GM11168 (cell line): Measurements from ENCODE around the gene SLIT2.

Source experiments
- in situ Hi-C: fragments of 300-500 bp; cut with MboI; formaldehyde crosslinking; loops from one replicate; pipeline ENCODE4 v1.12.0; 2022; ENCODE audit warnings: low sequenced_read_pairs; ENCODE audit not compliant: unreplicated experiment

Gene SLIT2, protein sequence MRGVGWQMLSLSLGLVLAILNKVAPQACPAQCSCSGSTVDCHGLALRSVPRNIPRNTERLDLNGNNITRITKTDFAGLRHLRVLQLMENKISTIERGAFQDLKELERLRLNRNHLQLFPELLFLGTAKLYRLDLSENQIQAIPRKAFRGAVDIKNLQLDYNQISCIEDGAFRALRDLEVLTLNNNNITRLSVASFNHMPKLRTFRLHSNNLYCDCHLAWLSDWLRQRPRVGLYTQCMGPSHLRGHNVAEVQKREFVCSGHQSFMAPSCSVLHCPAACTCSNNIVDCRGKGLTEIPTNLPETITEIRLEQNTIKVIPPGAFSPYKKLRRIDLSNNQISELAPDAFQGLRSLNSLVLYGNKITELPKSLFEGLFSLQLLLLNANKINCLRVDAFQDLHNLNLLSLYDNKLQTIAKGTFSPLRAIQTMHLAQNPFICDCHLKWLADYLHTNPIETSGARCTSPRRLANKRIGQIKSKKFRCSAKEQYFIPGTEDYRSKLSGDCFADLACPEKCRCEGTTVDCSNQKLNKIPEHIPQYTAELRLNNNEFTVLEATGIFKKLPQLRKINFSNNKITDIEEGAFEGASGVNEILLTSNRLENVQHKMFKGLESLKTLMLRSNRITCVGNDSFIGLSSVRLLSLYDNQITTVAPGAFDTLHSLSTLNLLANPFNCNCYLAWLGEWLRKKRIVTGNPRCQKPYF (N-terminal part only)

DNA sequence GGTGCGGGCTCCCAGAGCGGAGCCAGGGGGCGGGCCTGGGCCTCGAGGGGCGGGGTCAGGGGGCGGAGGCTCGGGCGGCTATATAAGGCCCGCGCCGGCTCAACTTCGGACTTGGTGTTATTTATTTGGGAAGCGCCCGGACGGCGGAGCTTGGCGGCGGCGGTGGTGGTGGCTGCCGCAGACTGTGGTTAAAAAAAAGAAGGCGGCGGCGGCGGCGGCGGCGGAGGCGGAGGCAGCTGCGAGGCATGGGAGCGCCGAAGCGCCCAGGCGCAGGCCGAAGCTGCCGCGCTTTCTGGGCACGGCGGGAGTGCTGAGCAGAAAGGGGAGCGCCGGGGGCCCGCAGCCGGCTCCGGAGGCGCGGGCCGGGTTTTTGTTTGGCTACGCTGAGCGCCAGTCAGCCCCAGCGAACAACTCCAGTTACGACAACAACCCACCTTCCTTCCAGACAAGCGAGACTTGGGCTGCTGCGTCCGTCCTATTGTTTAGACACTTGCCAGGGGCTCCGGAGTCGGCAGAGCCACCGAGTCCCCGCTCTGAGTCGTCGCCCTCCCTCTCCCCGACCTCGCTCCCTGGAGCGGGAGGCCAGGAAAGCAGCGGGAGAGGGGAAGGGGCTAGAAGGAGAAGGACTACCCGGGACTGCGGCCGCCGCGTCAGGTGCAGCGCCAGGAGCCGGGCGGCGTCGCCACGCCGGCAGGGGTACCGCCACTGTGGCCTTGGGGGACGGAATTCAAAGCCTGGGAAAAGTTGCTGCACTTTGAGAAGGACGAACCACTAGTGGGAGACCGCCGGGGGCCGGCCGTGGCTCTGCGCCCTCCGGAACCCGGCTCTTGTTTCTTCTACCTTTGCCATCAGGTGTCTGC is at the start of gene SLIT2:
SLIT2 (plus strand) TSS at position 110 of the 860 bp plus-strand sequence. CDS start 1,911 bp downstream, outside the sequence.
- in situ Hi-C loops: no loop called here

DNA sequence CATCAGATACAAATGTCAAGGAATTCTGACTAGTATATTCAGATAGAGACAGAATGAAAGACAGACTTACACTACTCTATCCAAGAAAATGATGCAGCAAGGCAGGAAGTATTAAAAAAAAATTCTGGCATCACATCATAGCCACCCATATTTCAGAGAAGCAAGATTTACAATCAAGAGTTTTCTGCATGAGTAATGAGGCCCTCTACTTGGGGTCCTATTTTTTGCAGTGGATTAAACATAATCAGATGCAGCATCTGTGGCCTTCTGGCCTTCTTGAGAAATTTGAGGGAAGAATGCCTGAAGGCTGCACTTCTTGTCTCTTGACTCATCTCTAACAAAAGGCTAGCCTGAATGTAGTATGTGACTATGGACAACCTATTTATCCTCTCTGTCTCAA is 48.2 kb upstream of the SLIT2 start:
- in situ Hi-C loops: no loop called here

DNA sequence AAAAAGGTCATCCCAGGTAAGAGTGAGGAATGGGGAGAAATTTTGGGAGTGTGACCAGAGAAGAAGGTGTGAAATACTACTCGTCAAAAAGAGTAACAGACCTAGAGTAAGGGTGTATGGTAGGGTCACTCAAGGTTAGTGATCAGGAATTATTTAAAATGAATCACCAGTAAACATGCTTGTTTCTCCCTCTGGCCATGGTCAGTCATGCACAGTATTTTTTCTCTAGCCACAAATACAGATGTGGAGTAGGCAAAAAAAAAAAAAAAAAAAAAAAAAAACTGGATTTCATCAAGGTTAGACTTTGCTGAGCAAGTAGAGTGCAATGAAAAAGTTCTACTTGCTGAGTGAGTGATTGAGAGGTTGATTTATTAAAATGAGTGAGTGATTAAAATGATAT is 34.2 kb upstream of the SLIT2 start:
- in situ Hi-C loops: no loop called here

DNA sequence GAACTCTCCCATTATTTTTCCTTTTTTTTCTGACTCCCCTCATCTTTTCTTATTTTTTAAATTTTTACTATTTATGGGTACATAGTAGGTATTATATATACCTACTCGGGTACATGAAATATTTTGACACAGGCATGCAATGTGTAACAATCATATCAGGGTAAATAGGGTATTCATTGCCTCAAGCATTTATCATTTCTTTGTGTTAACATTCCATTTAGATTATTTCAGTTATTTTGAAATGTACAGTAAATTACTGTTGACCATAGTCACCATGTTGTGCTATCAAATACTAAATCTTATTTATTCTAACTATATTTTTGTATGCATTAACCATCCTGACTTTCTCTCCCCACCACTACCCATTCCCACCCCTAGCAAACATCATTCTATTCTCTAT is 33.8 kb upstream of the SLIT2 start:
- in situ Hi-C loops: no loop called here

DNA sequence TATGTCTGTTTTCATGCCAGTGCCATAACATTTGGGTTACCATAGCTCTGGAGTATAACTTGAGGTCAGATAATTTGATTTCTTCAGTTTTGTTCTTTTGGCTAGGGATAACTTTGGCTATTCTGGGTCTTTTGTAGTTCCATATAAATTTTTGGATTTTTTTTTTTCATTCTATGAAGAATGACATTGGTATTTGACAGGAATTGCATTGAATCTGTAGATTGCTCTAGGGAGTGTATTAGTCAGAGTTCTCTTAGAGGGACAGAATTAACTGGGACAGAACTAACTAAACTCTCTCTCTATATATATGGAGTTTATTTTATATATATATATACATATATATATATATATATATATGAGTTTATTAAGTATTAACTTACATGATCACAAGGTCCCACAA is 32.2 kb upstream of the SLIT2 start:
- in situ Hi-C loops: no loop called here

DNA sequence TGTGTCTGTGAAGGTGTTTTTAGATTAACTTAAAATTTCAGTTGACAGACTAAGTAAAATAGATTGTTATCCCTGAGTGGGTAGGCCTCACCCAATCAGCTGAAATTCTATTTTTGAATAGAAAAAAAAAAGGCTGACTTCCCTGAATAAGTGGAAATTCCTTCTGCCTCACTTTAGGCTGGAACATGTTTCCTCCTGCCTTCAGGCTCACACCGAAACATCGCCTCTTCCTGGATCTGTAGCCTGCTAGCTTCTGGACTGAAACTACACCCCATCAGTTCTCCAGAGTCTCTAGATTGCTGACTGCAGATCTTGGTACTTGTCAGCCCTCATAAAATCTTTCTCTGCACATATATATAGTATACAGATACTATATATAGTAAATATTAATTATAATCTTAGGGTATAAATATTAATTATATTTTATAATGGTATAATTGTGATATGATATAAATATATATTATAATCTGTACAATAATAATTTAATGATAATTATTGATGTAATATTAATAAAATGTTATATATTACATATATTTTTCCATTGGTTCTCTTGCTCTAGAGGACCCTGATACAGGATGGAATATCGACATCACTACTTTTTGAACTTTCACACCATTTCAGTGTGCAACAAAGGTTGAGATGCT is 13.7 kb upstream of the SLIT2 start:
- in situ Hi-C loops: no loop called here

DNA sequence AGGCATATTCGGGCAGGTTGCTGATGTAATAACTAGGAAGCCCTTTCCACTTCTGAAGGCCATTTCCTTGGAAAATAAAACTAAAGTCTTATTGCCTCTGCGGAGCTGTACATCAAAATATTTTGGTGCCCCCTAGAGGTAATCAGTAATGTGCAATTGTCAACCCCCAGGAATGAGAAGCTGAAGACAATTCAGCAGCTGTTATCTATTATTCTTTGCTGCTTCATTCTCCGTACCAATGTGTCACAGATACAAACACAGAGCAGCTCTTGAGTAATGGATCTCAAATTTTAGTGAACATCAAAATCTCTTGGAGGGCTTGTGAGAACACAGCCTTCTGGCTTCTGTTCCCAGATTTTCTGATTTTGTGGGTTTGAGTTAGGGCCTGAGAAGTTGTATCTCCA is 3.5 kb upstream of the SLIT2 start:
- in situ Hi-C loops: no loop called here

DNA sequence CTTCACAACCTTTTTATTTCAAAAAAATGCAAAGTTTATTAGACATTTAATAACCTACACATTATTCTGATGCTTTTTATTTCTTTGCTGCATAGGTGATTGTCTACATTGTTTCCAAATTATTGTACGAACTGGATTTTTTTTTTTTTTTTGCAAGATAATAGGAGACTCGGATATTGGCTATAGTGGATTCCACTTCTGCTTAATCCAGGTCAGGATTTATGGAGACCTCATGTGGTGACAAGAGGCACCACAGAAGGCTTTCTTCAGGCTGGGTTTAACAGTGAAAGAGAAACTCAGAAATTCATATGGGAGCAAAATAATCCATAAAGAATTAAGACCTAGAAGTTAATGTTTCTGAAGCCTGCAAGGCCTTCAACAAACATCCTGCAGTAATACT is 2.4 kb upstream of the SLIT2 start:
- in situ Hi-C loops: no loop called here

DNA sequence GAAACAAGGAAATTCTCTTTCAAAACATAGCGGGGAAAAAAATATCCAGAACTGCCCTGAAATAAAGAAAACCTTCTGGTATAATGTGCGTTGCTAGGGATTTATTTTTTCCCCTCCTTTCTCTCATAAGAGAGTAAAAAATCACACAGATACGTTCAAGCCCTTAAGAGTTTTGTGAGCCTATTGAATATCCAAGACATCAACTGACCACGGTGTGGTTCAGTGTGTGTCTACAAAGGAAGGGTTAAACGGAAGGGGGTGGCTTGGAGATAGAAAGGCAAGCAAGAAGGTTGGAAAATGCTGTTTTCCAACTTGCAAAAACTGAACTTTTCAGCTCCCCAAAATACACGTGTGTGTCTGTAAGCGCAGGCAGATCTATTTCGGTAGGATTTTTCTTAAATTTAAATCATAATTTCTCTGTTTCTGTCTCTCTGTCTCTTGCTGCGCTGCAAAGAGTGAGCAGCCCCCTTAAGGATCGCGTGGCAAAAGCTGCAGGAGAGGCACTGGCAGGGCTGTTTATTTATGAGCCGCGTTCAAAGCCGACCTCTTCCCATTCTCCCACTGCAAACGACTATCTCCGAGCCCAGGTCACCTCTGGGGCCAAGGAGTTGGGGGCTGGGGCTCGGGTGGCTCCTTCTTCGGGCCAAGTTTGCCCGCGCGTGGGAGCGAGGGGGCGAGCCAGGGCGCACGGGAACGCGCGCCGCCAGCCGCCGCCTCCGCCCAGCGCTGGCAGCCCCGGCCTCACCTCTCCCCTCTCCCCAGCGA is 492 bp upstream of the SLIT2 start:
- in situ Hi-C loops: no loop called here

DNA sequence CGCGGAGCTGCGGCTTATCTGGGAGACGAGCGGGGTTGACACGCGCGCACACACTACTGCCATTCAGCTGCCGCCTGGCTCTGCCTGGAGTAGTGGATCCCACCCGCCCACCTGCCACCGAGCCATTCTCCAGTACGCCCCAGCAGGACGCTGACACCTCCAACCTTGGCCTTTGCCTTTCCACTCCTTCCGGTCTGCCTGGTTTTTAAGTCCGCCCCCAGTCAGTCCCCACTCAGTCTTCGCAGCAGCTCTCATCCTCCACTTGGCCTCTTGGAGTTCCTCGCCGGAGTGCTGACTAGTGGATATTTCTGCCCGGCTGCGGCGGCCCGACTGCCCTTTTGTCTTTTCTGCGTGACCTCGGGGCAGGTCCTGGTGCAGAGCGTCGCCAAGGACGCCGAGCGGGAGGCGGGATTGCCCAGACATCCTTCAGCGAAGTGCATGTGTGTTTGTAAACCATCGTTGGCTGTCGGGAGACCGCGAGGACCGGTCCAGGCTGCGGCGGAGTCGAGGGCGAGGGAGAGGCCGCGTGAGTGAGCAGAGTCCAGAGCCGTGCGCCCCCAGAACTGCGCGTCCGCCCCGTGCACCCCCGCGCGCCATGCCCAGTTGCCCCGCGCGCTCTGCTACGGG is 1.1 kb downstream of the SLIT2 start:
- in situ Hi-C loops: no loop called here

DNA sequence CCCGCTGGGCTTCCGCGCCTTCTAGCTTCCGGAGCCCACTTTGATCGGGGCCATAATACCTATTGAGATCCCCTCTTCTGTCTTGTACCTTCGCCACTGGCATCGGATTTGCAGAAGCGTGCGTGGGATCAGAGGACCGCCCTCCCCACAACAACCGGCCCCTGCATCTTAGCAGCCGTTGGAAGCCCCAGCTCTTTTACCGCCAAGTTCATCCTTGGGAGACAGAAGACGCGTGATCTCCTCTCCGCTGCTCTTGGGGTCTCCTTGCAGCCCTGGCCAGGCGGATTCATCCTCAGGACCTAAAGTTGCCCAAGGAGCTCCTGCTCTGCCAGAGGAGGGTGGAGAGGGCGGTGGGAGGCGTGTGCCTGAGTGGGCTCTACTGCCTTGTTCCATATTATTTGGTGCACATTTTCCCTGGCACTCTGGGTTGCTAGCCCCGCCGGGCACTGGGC is 1.6 kb downstream of the SLIT2 start:
- in situ Hi-C loops: no loop called here

DNA sequence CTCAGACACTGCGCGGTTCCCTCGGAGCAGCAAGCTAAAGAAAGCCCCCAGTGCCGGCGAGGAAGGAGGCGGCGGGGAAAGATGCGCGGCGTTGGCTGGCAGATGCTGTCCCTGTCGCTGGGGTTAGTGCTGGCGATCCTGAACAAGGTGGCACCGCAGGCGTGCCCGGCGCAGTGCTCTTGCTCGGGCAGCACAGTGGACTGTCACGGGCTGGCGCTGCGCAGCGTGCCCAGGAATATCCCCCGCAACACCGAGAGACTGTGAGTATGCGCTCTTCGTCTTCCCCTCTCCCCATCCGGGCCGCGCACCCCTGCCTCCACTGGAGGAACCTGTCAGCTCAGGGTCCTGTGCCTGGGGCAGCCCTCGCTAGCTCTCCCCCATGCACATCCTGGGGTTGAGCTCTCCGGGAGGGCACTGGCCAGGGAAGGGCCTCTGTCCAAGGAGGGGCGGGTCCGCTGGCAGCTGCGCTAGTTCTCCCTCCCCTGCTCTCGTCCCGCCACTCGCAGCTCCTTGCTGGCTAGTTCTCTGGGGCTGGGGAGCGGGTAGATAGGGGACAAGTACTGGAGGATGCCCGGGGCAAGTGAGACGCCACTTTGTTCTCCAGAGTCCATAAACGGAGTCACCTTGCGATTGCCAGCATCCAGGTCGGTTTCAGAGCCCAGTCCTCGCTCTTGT is 2.2 kb downstream of the SLIT2 start:
- in situ Hi-C loops: no loop called here

DNA sequence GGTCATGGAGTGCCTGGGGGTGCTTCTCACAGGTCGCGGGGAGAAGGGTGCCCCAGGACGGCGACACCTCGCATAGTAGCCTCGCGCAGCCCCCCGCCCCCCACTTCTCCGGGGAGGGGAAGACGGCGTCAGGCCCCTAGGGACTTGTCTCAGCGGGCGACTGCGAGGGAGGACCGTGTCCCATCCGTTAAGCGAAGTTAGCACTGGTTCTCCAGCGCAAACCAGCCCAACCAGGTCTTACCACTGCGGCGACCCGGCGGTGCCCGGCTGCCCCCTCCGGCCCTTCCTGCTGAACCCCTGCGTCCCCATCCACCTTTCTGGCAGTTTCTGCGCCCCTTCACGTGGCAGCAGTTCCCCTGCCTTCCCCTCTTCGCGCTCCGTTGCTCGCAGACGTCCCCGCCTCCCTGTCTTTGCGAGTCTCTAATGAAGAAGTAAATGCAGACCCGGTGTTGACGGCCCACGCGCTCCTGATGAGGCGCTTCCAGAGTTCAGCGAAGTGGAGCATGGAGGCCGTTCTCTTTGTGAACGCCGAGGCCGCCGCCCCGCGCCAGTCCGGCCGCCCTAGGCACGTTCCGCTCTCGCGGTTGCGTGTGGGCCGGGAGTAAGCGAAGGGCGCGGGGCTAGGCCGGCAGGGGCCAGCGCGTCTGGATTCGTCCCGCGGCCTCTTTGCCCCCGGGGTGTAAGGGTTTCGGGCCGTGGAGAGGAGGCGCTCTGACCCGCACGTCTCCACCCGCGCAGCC is 3.0 kb downstream of the SLIT2 start:
- in situ Hi-C loops: no loop called here

DNA sequence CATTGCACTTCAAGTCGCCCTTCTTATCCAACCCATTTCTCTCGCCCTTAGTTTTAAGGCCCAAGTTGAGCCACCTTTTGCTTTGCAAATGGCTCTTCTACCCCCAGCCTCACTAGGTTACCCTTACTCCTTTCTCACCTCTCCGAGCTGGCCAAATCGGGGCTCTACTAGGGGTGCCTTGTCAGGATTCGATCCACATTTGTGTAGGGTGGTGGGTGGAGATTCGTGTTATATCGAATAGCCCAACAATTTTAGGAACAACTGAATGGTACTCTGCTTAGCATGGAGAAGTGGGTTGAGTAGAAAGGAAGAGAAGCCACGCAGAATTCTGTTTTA is 3.5 kb downstream of the SLIT2 start:
- in situ Hi-C loops: no loop called here

DNA sequence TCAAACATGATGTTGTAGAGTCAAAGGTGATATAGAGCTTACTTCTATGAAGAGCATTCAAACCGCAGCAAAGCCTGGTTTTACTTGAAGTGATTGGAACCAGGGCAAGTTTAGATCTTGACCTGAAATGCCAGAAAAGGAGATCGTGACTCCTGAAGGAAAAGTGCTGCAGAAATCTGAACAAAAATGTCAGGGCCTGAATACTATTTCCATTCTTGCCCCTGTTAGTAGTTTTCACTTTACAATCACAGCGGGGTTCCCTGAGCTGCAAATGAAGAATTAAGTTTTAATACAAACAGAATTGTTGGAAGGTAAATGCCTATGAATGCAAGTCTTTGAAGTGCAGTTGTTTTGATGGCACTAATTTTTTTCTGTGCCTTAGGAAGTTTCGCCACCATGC is 4.1 kb downstream of the SLIT2 start:
- in situ Hi-C loops: no loop called here

DNA sequence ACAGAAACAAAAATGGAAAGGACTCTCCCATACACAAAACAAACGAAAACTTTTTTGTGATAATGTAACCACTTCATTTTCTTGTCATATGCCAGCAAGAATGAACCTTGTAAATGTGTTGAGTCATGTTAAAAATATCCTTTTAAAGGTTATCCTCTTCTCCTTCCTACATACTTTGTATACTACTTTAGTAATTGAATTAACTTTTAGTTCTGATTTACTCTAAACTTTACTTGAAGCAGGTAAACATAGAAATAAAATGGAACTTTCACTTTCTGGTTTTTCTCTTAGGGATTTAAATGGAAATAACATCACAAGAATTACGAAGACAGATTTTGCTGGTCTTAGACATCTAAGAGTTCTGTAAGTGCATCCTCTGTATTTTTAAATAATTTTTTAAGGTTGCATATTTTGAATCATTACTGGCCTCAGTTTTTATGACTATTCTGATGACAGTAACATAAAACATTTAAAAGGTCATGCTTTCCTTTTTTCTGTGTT is 4.7 kb downstream of the SLIT2 start:
- in situ Hi-C loops: no loop called here

DNA sequence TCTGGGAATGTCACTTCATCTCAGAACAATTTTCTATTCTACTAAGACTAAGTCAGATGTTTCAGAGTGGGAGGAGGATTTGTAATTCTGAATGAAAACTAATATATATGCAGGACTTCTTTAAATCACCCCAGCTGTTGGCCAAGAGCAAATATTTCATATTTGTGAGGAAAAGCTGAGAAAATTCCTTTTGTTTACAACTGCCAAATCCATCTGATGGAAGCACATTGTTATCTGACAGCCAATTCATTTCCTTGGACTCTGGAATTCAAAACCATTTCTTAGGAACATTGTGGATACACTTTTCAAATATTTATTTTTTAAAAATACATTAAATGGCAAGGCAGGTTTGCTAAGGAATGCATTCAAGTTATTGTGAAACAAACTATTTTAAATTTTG is 8.0 kb downstream of the SLIT2 start:
- in situ Hi-C loops: no loop called here

DNA sequence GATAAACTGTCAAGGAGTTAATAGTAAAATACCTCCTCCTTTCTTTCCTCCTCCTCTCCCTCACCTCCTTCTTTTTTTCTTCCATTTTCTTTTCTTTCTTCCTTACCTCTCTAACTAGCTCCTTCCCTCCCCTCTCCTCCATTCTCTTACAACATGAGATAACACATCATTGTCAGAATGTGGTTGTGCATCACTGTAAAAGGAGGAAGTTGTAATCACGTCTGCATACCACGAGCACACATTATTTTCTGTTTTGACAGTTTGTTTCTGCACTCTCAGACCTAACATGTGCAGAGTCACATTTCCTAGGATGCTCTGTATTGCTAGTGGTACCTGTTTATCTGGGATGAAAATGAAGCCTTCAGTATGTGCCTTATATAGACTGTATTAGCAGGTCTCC is 9.1 kb downstream of the SLIT2 start:
- in situ Hi-C loops: no loop called here
